CD4-positive, alpha-beta memory T cell (primary cell): Measurements from ENCODE around the gene TXNL4A. TPM values are rescaled to one million over a fixed set of nuclear protein-coding genes. Genes with fewer than 3 reads are reported as not detected.

ENCODE experiments used
- CTCF ChIA-PET: fragments of 350-600 bp; sonication (Branson Sonifier 250); formaldehyde crosslinking; loops from one replicate; lab custom pipeline; 2021; ENCODE audit warnings: inconsistent platforms; ENCODE audit not compliant: partially characterized antibody; lab: Charles Lee
- POLR2A ChIA-PET: fragments of 350-600 bp; sonication (Branson Sonifier 250); formaldehyde crosslinking; loops from one replicate; lab custom pipeline; 2021; ENCODE audit not compliant: partially characterized antibody; lab: Charles Lee
- DNase-seq, 5 donors: peaks; one replicate each; pipeline versions ENCODE4 v3.0.0 to v3.0.0-alpha.2; 2020 to 2022; ENCODE audit warnings: mixed read lengths in 1 of 5
- H3K27ac ChIP-seq: one replicate; pipeline ENCODE4 v1.7.0; 2013; ENCODE audit warnings: low read depth, low read length
- H3K27me3 ChIP-seq: 2 replicates; pipeline ENCODE4 v1.7.0; 2013; ENCODE audit warnings: mild to moderate bottlenecking, low read length, moderate library complexity; ENCODE audit not compliant: insufficient read depth
- H3K36me3 ChIP-seq: 2 replicates; pipeline ENCODE4 v1.7.0; 2013; ENCODE audit warnings: mild to moderate bottlenecking, low read length, moderate library complexity; ENCODE audit not compliant: insufficient read depth
- H3K4me1 ChIP-seq: 2 replicates; pipeline ENCODE4 v1.7.0; 2013; ENCODE audit warnings: mild to moderate bottlenecking, low read length, moderate library complexity; ENCODE audit not compliant: insufficient read depth
- H3K4me3 ChIP-seq, 2 donors: one replicate each; pipeline ENCODE4 v1.7.0; 2013; ENCODE audit warnings: low read length in 2 of 2, mild to moderate bottlenecking in 1 of 2
- H3K9me3 ChIP-seq, 2 donors: one replicate each; pipeline ENCODE4 v1.7.0; 2013; ENCODE audit warnings: low read length in 2 of 2, control low read depth in 1 of 2; ENCODE audit not compliant: control insufficient read depth in 1 of 2
- H3K27ac Mint-ChIP-seq, 7 donors: one replicate each; pipeline ENCODE4 v1.8.0; 2020 to 2021; ENCODE audit warnings: mixed read lengths in 7 of 7, mild to moderate bottlenecking in 6 of 7, inconsistent platforms in 3 of 7, moderate library complexity in 3 of 7
- H3K27me3 Mint-ChIP-seq, 2 donors: one replicate each; pipeline ENCODE4 v1.8.0; 2020 to 2021; ENCODE audit warnings: mixed read lengths in 2 of 2
- H3K36me3 Mint-ChIP-seq, 2 donors: one replicate each; pipeline ENCODE4 v1.8.0; 2020 to 2021; ENCODE audit warnings: mixed read lengths in 2 of 2, inconsistent platforms in 1 of 2, mild to moderate bottlenecking in 1 of 2
- H3K4me1 Mint-ChIP-seq, 4 donors: one replicate each; pipeline ENCODE4 v1.8.0; 2020 to 2021; ENCODE audit warnings: mixed read lengths in 4 of 4, mild to moderate bottlenecking in 1 of 4
- H3K4me3 Mint-ChIP-seq, 8 donors: one replicate each; pipeline ENCODE4 v1.8.0; 2020 to 2021; ENCODE audit warnings: mixed read lengths in 8 of 8, mild to moderate bottlenecking in 7 of 8, moderate library complexity in 6 of 8, inconsistent platforms in 3 of 8
- H3K9me3 Mint-ChIP-seq, 8 donors: one replicate each; pipeline ENCODE4 v1.8.0; 2020 to 2021; ENCODE audit warnings: mixed read lengths in 8 of 8, mild to moderate bottlenecking in 5 of 8, inconsistent platforms in 3 of 8, moderate library complexity in 1 of 8
- intact Hi-C: fragments of 100-400 bp; cut with micrococcal nuclease; formaldehyde crosslinking; loops from one replicate; pipeline ENCODE4 v1.15.1; 2023
- polyA plus RNA-seq, 2 donors: library from polyadenylated mRNA; unstranded; fragments of 300-500 nt; fragmentation: Illumina TruSeq; gene quantifications; one replicate each; pipeline ENCODE4 v1.2.3, GENCODE V29; 2021
- total RNA-seq, 2 experiments: library from RNA; stranded (reverse); gene quantifications; one replicate each; pipeline ENCODE4 v1.2.3, GENCODE V29; 2021

Gene TXNL4A
- total and polyA plus RNA-seq, 4 experiments from 2014 or later, result 72.6 to 224 (median 145) TPM

DNA sequence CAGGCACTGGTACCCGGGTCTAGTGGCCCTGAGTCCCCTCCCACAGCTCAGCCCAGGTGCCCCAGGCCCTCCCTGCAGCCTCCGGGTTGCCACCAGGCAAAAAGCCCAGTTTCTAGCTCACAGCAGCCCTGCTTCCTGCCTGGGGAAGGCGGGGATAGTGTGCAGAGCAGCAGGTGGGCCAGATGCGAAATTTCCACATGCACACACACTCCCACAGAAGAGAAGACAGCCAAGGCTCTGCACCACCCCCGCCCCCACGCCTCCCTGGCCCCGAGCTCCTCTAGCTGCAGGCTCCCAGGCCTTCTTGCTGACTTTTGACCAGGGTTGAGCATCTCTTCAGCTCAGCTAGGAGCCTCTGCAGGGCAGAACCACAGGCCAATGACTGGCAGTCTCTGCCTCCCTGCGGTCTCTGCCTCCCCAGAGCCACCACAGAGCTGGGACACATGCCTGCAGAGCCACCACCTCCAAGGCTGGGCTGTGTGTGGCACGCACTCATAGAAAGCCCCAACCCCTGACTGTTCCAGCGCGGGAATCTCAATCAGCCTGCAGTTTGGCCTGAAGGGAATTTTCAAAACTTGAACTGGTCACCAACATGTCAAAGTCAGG is 44.1 kb downstream of the TXNL4A start:
- no peaks in the 10 kb centered on the region for H3K27me3 Mint-ChIP-seq
- H3K27ac ChIP-seq, result no peak overlapping the region
- H3K4me3 Mint-ChIP-seq, result peak overlapping the region in 2 of 8 donors; percentile 39 to 46
- peaks cover 13 to 67% (median 29%) of the 10 kb centered on the region in 4 donors for H3K4me1 Mint-ChIP-seq
- CTCF ChIA-PET, result no interaction called here
- H3K4me1 ChIP-seq, result peaks cover 33% of the 10 kb centered on the region
- peaks cover 0 to 2% (median 0%) of the 10 kb centered on the region in 8 donors for H3K9me3 Mint-ChIP-seq
- peaks cover 12% of the 10 kb centered on the region for H3K36me3 ChIP-seq
- no peaks in the 10 kb centered on the region for H3K9me3 ChIP-seq
- H3K27me3 ChIP-seq, result no peaks in the 10 kb centered on the region
- peak overlapping the region in 6 of 7 donors; percentile 57 to 74 (median 67) for H3K27ac Mint-ChIP-seq
- no peak overlapping the region for H3K4me3 ChIP-seq
- DNase-seq, result no peak
- POLR2A ChIA-PET, result no interaction called here
- intact Hi-C loops, result no loop called here
- peaks cover 29 to 31% of the 10 kb centered on the region in 2 donors for H3K36me3 Mint-ChIP-seq

DNA sequence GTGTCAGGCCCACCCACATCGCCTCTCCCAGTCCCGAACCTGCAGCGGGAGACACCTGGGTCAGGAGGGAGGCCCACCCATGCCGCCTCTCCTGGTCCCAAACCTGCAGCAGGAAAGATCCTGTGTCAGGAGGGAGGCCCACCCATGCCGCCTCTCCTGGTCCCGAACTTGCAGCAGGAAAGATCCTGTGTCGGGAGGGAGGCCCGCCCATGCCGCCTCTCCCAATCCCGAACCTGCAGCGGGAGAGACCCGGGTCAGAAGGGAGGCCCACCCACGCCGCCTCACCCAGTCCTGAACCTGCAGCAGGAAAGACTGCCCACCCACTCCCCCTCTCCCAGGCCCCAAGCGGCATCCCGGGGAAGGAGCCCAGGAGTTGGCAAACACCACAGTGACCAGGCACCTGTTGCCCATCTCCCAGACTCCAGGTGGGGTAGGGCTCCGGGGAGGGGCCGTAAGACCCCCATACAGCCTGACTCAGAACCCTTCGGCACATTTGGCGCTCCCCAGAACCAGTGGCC is 44.7 kb downstream of the TXNL4A start:
- no peak overlapping the region for H3K27ac Mint-ChIP-seq
- POLR2A ChIA-PET, result no interaction called here

DNA sequence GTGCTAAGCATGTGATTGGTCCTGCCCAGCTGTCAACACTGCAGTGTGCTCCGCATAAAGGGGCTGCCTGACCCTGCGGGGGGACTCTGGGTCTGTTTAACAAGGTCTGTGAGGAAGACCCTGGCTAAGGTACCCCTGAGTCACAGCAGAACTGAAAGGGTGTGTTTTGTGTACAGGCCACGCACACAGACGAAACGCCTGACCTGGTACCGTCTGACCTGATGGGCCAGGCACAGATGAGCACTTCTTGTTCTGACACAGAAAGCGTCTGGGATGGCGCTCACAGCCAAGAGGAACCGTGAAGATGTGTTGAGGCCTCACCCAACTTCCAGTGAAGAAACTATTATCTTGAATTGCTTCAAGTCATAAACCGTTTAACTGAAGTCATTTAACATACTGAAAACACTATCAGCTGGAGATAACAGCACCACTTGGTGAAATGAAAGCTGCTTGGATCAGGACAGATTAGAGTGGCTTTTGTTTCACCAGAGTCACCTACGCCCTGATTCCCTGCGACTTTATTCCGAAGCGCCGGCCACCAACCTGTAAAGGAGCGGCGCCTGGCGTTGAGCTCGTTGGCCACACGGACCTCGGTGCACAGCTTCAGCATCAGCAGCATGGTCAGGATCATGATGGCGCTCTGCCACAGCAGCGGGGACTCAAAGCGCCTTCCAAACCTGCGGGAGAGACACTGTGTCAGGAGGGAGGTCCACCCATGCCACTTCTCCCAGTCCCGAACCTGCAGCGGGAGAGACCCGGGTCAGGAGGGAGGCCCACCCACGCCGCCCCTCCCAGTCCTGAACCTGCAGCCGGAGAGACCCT is 45.4 kb downstream of the TXNL4A start:
- Histone ChIP-seq H3K27me3 (no peaks in the 10 kb centered on the region), H3K4me3 (no peak overlapping the region), H3K36me3 (peaks cover 12% of the 10 kb centered on the region), H3K27ac (no peak overlapping the region), H3K4me1 (peaks cover 22% of the 10 kb centered on the region), H3K9me3 (no peaks in the 10 kb centered on the region)
- H3K9me3 Mint-ChIP-seq, result peaks cover 0 to 4% (median 0%) of the 10 kb centered on the region in 8 donors
- no peaks in the 10 kb centered on the region for H3K27me3 Mint-ChIP-seq
- POLR2A ChIA-PET, result no interaction called here
- no peak for DNase-seq
- intact Hi-C loops, result no loop called here
- peaks cover 10 to 58% (median 23%) of the 10 kb centered on the region in 4 donors for H3K4me1 Mint-ChIP-seq
- CTCF ChIA-PET, result no interaction called here
- no peak overlapping the region for H3K27ac Mint-ChIP-seq
- peaks cover 38 to 41% of the 10 kb centered on the region in 2 donors for H3K36me3 Mint-ChIP-seq
- H3K4me3 Mint-ChIP-seq, result peak overlapping the region in 1 of 8 donors; percentile 36

More for the DNA sequence above, 44.7 kb downstream of the TXNL4A start:
- CTCF ChIA-PET, result no interaction called here
- Mint-ChIP-seq H3K9me3 (peaks cover 0 to 2% (median 0%) of the 10 kb centered on the region in 8 donors), H3K27me3 (no peaks in the 10 kb centered on the region), H3K36me3 (peaks cover 34 to 37% of the 10 kb centered on the region in 2 donors), H3K4me1 (peaks cover 11 to 64% (median 26%) of the 10 kb centered on the region in 4 donors), H3K4me3 (no peak overlapping the region)
- Histone ChIP-seq H3K36me3 (peaks cover 12% of the 10 kb centered on the region), H3K27ac (no peak overlapping the region), H3K27me3 (no peaks in the 10 kb centered on the region), H3K9me3 (no peaks in the 10 kb centered on the region), H3K4me3 (no peak overlapping the region), H3K4me1 (peaks cover 27% of the 10 kb centered on the region)
- intact Hi-C loops, result no loop called here
- DNase-seq, result no peak

DNA sequence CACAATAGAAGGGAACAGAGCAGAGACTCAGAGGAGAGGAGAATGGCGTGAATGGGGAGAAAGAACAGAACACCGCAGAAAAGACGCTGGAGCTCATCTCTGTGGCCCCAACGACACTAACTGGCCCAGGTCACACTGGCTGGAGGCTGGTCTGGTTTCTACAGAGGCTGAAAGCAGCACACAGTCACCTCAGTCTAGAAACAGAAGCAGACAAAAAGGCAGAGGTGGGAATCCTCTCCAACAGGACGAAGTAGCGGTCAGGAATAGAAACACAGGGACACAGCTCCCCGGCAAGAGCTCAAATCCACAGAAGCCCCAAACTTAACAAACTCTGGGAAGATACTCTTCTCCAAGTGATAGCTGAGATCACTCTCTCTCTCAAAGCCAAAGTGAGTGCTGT is 46.2 kb downstream of the TXNL4A start:
- intact Hi-C loops, result no loop called here
- Mint-ChIP-seq H3K27me3 (no peaks in the 10 kb centered on the region), H3K9me3 (peaks cover 0 to 10% (median 4%) of the 10 kb centered on the region in 8 donors), H3K27ac (no peak overlapping the region), H3K4me3 (no peak overlapping the region), H3K36me3 (peaks cover 44 to 47% of the 10 kb centered on the region in 2 donors), H3K4me1 (peaks cover 11 to 54% (median 26%) of the 10 kb centered on the region in 4 donors)
- Histone ChIP-seq H3K27ac (no peak overlapping the region), H3K27me3 (no peaks in the 10 kb centered on the region), H3K36me3 (peaks cover 12% of the 10 kb centered on the region), H3K4me3 (no peak overlapping the region), H3K4me1 (peaks cover 18% of the 10 kb centered on the region), H3K9me3 (no peaks in the 10 kb centered on the region)
- DNase-seq, result no peak
- ChIA-PET POLR2A (no interaction called here), CTCF (no interaction called here)

DNA sequence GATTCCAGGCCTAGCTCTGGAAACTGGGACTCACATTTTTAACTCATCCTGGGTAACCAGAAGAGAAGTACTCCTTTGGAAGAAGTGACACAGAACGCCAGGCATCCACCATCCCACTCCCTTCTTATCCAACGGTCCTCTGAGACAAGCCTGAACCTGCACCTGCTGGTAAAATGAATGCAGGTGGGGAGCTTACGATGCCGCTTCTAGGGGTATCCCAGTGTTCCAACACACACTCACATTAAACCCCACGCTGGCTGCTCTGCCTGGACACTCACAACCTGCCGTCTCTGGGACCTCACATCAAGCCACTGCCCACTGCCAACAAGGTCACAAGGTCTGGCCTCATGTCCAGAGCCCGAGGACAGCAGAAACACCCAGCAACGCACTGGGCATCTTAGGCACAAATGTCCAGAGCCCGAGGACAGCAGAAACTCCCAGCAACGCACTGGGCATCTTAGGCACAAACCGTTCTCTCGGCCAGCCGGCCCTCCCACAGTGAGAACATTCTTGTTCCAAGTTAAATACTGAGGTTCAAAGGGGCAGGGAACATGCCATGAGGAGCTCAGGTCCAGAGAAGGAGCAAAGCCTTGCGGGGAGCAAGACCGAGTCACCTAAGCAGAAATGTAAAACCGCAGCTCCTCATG is 46.8 kb downstream of the TXNL4A start:
- DNase-seq, result no peak
- intact Hi-C loops, result no loop called here
- Histone ChIP-seq H3K27me3 (no peaks in the 10 kb centered on the region), H3K36me3 (peaks cover 12% of the 10 kb centered on the region), H3K27ac (no peak overlapping the region), H3K4me3 (no peak overlapping the region), H3K4me1 (peaks cover 18% of the 10 kb centered on the region), H3K9me3 (no peaks in the 10 kb centered on the region)
- POLR2A ChIA-PET, result no interaction called here
- CTCF ChIA-PET, result no interaction called here
- no peak overlapping the region for H3K4me3 Mint-ChIP-seq
- H3K27ac Mint-ChIP-seq, result no peak overlapping the region
- peaks cover 11 to 51% (median 26%) of the 10 kb centered on the region in 4 donors for H3K4me1 Mint-ChIP-seq
- no peaks in the 10 kb centered on the region for H3K27me3 Mint-ChIP-seq
- H3K36me3 Mint-ChIP-seq, result peaks cover 50 to 53% of the 10 kb centered on the region in 2 donors
- H3K9me3 Mint-ChIP-seq, result peaks cover 0 to 15% (median 5%) of the 10 kb centered on the region in 8 donors

DNA sequence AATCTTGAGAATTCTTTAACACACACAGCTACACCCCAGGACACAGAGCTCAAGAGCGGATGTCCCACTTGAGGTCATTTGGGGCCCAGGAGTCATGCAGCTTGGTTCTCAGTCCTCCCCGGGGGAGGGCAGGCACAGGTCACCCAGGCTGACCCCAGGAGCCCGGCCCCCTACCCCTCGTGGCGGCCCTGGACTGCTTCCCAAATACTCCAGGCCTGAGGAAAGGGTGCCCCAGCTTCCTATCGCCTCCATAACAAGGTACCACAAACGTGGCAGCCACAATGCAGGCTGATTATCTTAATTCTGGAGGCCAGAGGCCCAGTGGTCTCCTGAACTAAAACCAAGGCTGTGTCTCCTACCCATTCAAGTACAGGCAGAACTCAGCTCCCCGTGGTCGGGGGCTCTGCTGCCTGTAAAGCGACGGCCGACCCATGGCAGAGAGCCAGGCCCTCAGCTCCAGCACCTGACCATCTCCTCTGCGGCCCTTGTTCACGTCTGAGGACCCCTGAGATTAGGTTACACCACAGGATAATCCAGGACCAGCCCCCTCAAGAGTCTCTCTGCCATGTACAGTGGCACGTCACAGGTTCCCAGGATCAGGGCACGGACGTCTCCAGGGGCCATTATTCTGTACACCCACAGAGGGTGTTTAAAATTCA is 47.4 kb downstream of the TXNL4A start:
- Mint-ChIP-seq H3K4me1 (peaks cover 11 to 45% (median 23%) of the 10 kb centered on the region in 4 donors), H3K27ac (peak overlapping the region in 1 of 7 donors; percentile 61), H3K27me3 (no peaks in the 10 kb centered on the region), H3K4me3 (no peak overlapping the region), H3K36me3 (peaks cover 57 to 60% of the 10 kb centered on the region in 2 donors), H3K9me3 (peaks cover 0 to 21% (median 9%) of the 10 kb centered on the region in 8 donors)
- DNase-seq, result no peak
- ChIA-PET POLR2A (no interaction called here), CTCF (no interaction called here)
- H3K4me3 ChIP-seq, result no peak overlapping the region
- H3K36me3 ChIP-seq, result peaks cover 12% of the 10 kb centered on the region
- no peaks in the 10 kb centered on the region for H3K27me3 ChIP-seq
- intact Hi-C loops, result no loop called here
- H3K4me1 ChIP-seq, result peaks cover 18% of the 10 kb centered on the region
- H3K9me3 ChIP-seq, result no peaks in the 10 kb centered on the region
- H3K27ac ChIP-seq, result no peak overlapping the region
